Left lobe of liver (tissue), 2 donors: ENCODE measurements around the gene C1QC. TPM values are rescaled to one million over a fixed set of nuclear protein-coding genes. Genes with fewer than 3 reads are reported as not detected.

Experiments
- ATAC-seq: fragments of 200-7000 bp; cut with Tn5 transposase; one replicate; pipeline ENCODE4 v1.9.1; 2020; ENCODE audit warnings: mild to moderate bottlenecking, moderate library complexity
- DNase-seq: peaks from one replicate; pipeline ENCODE4 v3.0.0-alpha.2; 2020; ENCODE audit warnings: low spot score
- total RNA-seq: library from RNA; stranded (reverse); gene quantifications from one replicate; pipeline ENCODE4 v1.2.1, GENCODE V29; 2021
- donor health status: DM: no; HTN: no; CAD: no; lungs with moderate emphysema.
- donor health status: DM: no; HTN: yes; CAD: no.

Gene C1QC
- 76.0 TPM for total RNA-seq

GRCh38 chr1:22643381-22643780 is at the start of gene C1QC:
Gene C1QC, plus strand, starts transcription at chr1:22643633. Its CDS starts 391 bp downstream, at chr1:22644024.
- peak; percentile 13 for ATAC-seq
- no peak for DNase-seq

DNA sequence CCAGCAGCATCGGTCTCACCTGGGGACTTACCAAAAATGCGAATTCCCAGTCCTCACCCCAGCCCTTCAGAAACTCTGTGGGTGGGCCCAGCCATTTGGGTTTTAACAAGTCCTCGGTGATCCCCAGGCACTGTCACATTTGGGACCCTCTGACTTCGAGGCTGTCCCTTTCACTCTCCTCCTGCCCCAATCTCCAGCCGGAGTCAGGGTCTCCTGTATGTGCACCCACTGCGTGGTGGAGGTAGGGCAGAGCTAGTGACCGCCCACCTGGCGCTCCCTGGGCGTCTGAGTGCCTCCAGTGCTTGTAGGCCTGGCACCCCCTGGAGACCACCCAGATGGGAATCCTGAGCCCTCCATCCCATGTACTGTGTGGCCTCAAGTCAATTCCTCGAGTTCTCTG is 49.0 kb upstream of the C1QC start:
- no peak for DNase-seq
- ATAC-seq, result no peak

DNA sequence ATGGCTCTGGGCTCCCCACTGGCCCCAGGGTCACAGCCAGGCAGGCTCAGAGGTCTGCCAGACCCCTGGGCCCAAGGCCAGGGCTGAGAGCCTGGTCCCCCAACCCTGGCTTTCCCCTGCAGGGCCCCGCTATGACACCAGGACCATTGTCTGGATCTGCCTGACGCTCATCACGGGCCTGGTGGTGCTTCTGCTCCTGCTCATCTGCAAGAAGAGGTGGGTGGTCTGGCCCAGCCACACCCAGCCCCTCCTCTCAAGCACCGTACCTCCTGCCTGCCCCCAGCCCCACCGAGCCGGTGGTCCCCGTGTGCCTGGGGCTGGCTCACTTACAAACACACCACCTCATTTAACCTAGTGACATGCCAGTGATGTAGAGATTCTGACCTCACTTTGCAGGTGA is 48.3 kb upstream of the C1QC start:
- ATAC-seq, result no peak
- no peak for DNase-seq

DNA sequence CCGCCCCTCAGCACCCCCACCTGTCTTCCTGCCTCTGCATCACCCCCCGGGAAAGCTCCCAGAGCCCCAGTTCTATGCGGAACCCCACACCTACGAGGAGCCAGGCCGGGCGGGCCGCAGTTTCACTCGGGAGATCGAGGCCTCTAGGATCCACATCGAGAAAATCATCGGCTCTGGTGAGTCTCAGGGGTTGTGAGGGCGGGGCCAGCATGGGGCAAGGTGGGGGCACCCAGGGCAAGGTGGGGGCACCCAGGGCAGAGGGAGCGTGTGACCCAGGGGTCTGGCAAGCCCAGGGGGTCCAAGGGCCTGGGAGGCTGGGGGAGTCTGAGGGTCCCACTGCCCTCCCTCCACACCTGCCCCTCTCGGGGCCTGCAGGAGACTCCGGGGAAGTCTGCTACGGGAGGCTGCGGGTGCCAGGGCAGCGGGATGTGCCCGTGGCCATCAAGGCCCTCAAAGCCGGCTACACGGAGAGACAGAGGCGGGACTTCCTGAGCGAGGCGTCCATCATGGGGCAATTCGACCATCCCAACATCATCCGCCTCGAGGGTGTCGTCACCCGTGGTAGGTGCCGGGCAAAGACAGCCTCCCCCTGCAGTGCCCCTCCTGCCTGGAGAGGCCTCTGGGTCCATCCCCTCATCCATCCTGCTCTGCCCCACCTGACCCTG is 46.0 kb upstream of the C1QC start:
- ATAC-seq (no peak), DNase-seq (no peak)

- no peak for DNase-seq
- no peak for ATAC-seq
Observed at GRCh38 chr1:22597996-22598395, 45.4 kb upstream of the C1QC start.

- ATAC-seq (no peak), DNase-seq (no peak)
Observed at GRCh38 chr1:22598736-22599135, 44.7 kb upstream of the C1QC start.

GRCh38 chr1:22600071-22600816 is 43.2 kb upstream of the C1QC start:
- ATAC-seq (peak; percentile 26), DNase-seq (no peak)

- ATAC-seq (no peak), DNase-seq (no peak)
Observed at GRCh38 chr1:22600817-22601605, 42.4 kb upstream of the C1QC start.

DNA sequence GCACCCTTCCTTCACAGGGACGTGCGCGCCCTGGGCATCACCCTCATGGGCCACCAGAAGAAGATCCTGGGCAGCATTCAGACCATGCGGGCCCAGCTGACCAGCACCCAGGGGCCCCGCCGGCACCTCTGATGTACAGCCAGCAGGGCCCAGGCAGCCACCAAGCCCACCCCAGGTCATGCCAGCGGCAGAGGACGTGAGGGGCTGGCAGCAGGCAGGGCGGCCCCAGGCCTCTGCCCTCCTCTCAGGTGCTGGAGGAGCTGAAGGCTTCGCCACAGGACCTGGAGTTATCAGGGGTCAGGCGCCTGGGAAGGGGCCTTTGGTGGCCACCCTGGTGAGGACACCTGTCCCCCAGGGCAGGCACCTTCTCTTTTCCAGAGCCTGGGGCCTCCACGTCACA is 41.8 kb upstream of the C1QC start:
- DNase-seq (no peak), ATAC-seq (no peak)

GRCh38 chr1:22602060-22602740 is 41.2 kb upstream of the C1QC start:
- no peak for ATAC-seq
- no peak for DNase-seq

DNA sequence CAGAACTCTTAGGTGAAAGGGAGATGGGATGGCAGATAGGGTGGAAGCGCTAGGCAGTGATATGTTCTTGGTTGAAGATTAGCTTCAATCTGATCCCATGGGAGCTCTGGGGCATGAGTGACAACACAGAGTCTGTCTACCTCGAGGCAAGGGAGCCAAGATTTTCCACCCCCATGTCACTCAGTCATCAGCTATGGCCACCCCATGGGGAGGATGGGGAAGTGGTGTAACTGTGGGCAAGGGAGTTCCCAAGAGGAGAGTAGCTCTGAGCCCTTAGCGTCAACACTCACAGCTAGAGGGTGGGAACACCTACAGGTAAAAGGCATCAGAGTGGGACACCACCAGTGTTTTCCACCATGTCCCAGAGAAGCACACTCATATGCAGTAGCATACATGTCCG is 37.3 kb upstream of the C1QC start:
- ATAC-seq (no peak), DNase-seq (no peak)

DNA sequence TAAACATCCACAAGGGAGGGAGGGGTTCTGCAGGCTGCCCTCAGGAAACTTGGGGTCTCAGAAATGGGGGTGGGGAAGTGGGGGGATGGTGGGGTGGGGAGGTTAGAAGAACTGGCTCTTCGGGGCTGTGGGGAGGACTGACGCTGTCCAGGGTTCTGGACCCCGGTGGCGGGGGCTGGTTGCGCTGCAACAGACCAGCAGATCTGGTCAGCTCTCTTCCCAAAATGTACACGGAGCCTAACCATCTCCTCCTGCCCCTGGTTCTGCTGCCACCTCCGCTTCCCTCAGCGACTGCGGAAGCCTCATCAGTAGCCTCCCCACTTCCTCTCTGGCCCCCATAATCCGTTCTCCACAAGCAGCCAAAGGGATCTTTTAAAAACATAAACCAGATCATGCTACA is 36.3 kb upstream of the C1QC start:
- ATAC-seq (no peak), DNase-seq (no peak)

- DNase-seq (no peak), ATAC-seq (no peak)
Observed at GRCh38 chr1:22608361-22608760, 35.1 kb upstream of the C1QC start.

DNA sequence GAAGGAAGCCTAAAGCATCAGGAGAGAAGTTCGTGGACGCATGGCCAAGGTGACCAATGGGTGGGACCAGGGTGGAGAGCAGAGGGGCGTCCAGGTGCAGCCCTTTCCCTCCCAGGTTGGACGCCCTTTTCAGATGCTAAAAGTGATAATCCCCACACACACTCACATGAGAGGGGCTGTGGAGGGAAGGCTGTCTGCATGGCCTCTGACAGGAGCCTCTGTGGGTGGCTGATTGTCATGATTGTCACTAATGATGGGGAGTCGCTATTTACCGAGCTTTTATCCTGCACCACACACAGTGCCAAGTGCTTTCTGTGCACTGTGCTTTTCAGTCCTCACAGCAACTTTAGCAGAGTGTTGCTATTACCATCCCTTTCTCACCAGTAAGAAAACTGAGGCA is 34.1 kb upstream of the C1QC start:
- DNase-seq (no peak), ATAC-seq (no peak)

GRCh38 chr1:22611530-22611947 is 31.9 kb upstream of the C1QC start:
- no peak for DNase-seq
- ATAC-seq, result peak; percentile 47

- DNase-seq, result no peak
- ATAC-seq, result no peak
Observed at GRCh38 chr1:22612671-22613571, 30.5 kb upstream of the C1QC start.

- DNase-seq, result no peak
- no peak for ATAC-seq
Observed at GRCh38 chr1:22613572-22613918, 29.9 kb upstream of the C1QC start.

GRCh38 chr1:22613951-22614350 is 29.5 kb upstream of the C1QC start:
- ATAC-seq (no peak), DNase-seq (no peak)

DNA sequence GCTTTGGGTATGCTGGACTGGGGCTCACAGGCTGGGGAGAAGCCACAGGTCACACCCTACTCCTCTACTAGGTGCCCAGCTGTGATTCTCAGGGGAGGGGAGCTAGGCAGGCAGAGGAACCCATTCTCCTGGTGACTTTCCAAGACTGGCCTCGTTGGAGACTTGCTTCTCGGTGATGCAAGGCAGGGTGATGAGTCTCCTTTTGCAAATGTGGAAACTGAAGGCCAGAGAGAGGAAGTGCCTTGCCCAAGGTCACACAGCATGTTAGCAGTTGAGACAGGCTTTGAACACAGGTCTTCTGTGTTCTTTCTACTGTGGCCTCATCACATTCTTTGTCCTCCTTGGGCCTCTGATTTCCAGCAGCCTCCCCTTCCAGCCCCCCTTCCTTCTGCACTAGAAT is 27.5 kb upstream of the C1QC start:
- no peak for DNase-seq
- ATAC-seq, result no peak

- DNase-seq (no peak), ATAC-seq (no peak)
Observed at GRCh38 chr1:22616571-22616970, 26.9 kb upstream of the C1QC start.
